ENCODE measurements around the gene SLIT1. TPM values are rescaled to one million over a fixed set of nuclear protein-coding genes. Genes with fewer than 3 reads are reported as not detected.

SLIT1 gene
- polyA plus RNA-seq, 1 donor (not counting 4 experiments of a cell fraction or from before 2014, with no cell fraction given), result 0.01 TPM

- no peaks in the 10 kb centered on the region for H3K9me1 ChIP-seq (ENCODE audit: control insufficient read depth, extremely low read depth, insufficient read depth, low read length)
- H3K4me2 ChIP-seq (ENCODE audit: control insufficient read depth, extremely low read depth, insufficient read depth, low read depth, low read length), result no peak overlapping the region
- no peaks in the 10 kb centered on the region for H4K20me1 ChIP-seq (ENCODE audit: control insufficient read depth, extremely low read depth, insufficient read depth, low read length)
- H3K9ac ChIP-seq (ENCODE audit: control insufficient read depth, extremely low read depth, insufficient read depth, low read length), result no peak overlapping the region
- FAIRE-seq (no peak), DNase-seq (ENCODE audit: low read depth, low spot score) (no peak)
- H3K36me3 ChIP-seq (ENCODE audit: control insufficient read depth in 2 of 2, extremely low read depth in 1 of 2, insufficient read depth in 2 of 2, low read length in 2 of 2), result no peaks in the 10 kb centered on the region
- H3K9me3 ChIP-seq (ENCODE audit: control insufficient read depth, low read depth, low read length), result no peaks in the 10 kb centered on the region
- no peak overlapping the region for H2AFZ ChIP-seq (ENCODE audit: control insufficient read depth, low read length)
- no peak overlapping the region for H3K27ac ChIP-seq (ENCODE audit: control insufficient read depth, insufficient read depth, low read length)
- TF ChIP-seq EZH2 (IDR thresholded peaks at IDR 0.05; ENCODE audit: low read length) (no peak), CTCF (optimal IDR thresholded peaks at IDR 0.05 in 1 of 3, IDR thresholded peaks at IDR 0.05 in 1 of 3, conservative IDR thresholded peaks at IDR 0.05 in 1 of 3; ENCODE audit: extremely low read depth in 1 of 3, insufficient read depth in 2 of 3, low read length in 3 of 3) (no peak)
- H3K27me3 ChIP-seq (ENCODE audit: control insufficient read depth, extremely low read depth, insufficient read depth, low read length), result peaks cover 9% of the 10 kb centered on the region
- no peaks in the 10 kb centered on the region for H3K79me2 ChIP-seq (ENCODE audit: control insufficient read depth, insufficient read depth, low read length)
- no peaks in the 10 kb centered on the region for H3K4me1 ChIP-seq (ENCODE audit: control insufficient read depth, extremely low read depth, insufficient read depth, low read length)
- H3K4me3 ChIP-seq (ENCODE audit: control insufficient read depth in 2 of 3, extremely low read depth in 1 of 3, insufficient read depth in 2 of 3, low read depth in 1 of 3, low read length in 3 of 3), result no peak overlapping the region
- dilution Hi-C loops (cut with MboI; ENCODE audit: extremely low pct_ligation_motif_present, low sequenced_read_pairs), result no loop called here
These were observed 22.1 kb upstream of the SLIT1 start for GRCh38 chr10:97207756-97208346.

DNA sequence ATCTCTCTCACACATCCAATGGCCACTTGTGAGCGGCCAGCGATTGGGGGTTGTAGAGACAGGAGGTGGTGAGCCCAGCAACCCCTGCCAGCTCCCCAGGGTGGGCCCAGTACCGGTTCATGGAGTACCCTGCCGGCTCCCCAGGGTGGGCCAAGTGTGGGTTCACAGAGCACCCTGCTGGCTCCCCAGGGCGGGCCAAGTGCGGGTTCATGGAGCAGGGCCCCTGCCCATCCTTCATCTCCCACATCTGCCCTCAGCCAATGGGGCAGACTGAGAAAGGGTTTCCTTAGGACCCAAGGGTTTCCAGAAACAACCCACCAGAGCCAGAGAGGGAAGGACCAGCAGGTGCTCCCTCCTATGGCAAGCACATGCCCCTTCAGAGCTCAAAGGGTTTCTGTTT, 21.4 kb upstream of the SLIT1 start:
- H3K79me2 ChIP-seq (ENCODE audit: control insufficient read depth, insufficient read depth, low read length), result no peaks in the 10 kb centered on the region
- TF ChIP-seq EZH2 (IDR thresholded peaks at IDR 0.05; ENCODE audit: low read length), result no peak
- H3K9me1 ChIP-seq (ENCODE audit: control insufficient read depth, extremely low read depth, insufficient read depth, low read length), result no peaks in the 10 kb centered on the region
- H3K9ac ChIP-seq (ENCODE audit: control insufficient read depth, extremely low read depth, insufficient read depth, low read length), result no peak overlapping the region
- H3K27ac ChIP-seq (ENCODE audit: control insufficient read depth, insufficient read depth, low read length), result no peak overlapping the region
- no peak overlapping the region for H2AFZ ChIP-seq (ENCODE audit: control insufficient read depth, low read length)
- no peak for FAIRE-seq
- no peaks in the 10 kb centered on the region for H3K9me3 ChIP-seq (ENCODE audit: control insufficient read depth, low read depth, low read length)
- peaks cover 9% of the 10 kb centered on the region for H3K27me3 ChIP-seq (ENCODE audit: control insufficient read depth, extremely low read depth, insufficient read depth, low read length)
- no peaks in the 10 kb centered on the region for H4K20me1 ChIP-seq (ENCODE audit: control insufficient read depth, extremely low read depth, insufficient read depth, low read length)
- no peaks in the 10 kb centered on the region for H3K4me1 ChIP-seq (ENCODE audit: control insufficient read depth, extremely low read depth, insufficient read depth, low read length)
- no peak overlapping the region for H3K4me2 ChIP-seq (ENCODE audit: control insufficient read depth, extremely low read depth, insufficient read depth, low read depth, low read length)
- no peak for DNase-seq (ENCODE audit: low read depth, low spot score)
- H3K4me3 ChIP-seq (ENCODE audit: control insufficient read depth in 2 of 3, extremely low read depth in 1 of 3, insufficient read depth in 2 of 3, low read depth in 1 of 3, low read length in 3 of 3), result no peak overlapping the region
- H3K36me3 ChIP-seq (ENCODE audit: control insufficient read depth in 2 of 2, extremely low read depth in 1 of 2, insufficient read depth in 2 of 2, low read length in 2 of 2), result no peaks in the 10 kb centered on the region
- dilution Hi-C loops (cut with MboI; ENCODE audit: extremely low pct_ligation_motif_present, low sequenced_read_pairs), result no loop called here

Measured in keratinocyte (primary cell).